Astrocyte (in vitro differentiated cells and primary cell): Measurements from ENCODE around the gene MACC1. TPM values are rescaled to one million over a fixed set of nuclear protein-coding genes. Genes with fewer than 3 reads are reported as not detected.

Source experiments
- DNase-seq: peaks from one replicate; pipeline ENCODE4 v3.0.0-alpha.2; 2010; ENCODE audit warnings: low read depth
- FAIRE-seq: peaks from 2 replicates; lab custom pipeline; 2011; peaks lifted over from hg19 to GRCh38; lab: Jason Lieb, UNC
- H2AFZ ChIP-seq: 2 replicates; pipeline ENCODE4 v1.6.0; 2012; ENCODE audit warnings: low read depth, low read length, inconsistent platforms
- H3K27ac ChIP-seq: 2 replicates; pipeline ENCODE4 v1.5.1; 2011; ENCODE audit warnings: low read depth, low read length, inconsistent platforms
- H3K27me3 ChIP-seq: 2 replicates; pipeline ENCODE4 v1.6.0; 2011; ENCODE audit warnings: low read length, inconsistent platforms; ENCODE audit not compliant: insufficient read depth
- H3K36me3 ChIP-seq: 2 replicates; pipeline ENCODE4 v1.5.1; 2011; ENCODE audit warnings: low read length, inconsistent platforms; ENCODE audit not compliant: insufficient read depth
- H3K4me1 ChIP-seq: 2 replicates; pipeline ENCODE4 v1.5.1; 2011; ENCODE audit warnings: low read length, inconsistent platforms; ENCODE audit not compliant: insufficient read depth
- H3K4me2 ChIP-seq: 2 replicates; pipeline ENCODE4 v1.6.0; 2012; ENCODE audit warnings: low read length, inconsistent platforms
- H3K4me3 ChIP-seq: 2 replicates; pipeline ENCODE4 v1.5.1; 2011; ENCODE audit warnings: low read depth, mild to moderate bottlenecking, low read length, inconsistent platforms; ENCODE audit not compliant: insufficient read depth
- H3K79me2 ChIP-seq: 2 replicates; pipeline ENCODE4 v1.6.0; 2012; ENCODE audit warnings: mild to moderate bottlenecking, low read length, inconsistent platforms; ENCODE audit not compliant: insufficient read depth
- H3K9ac ChIP-seq: 2 replicates; pipeline ENCODE4 v1.6.0; 2012; ENCODE audit warnings: mild to moderate bottlenecking, low read length, inconsistent platforms
- H3K9me3 ChIP-seq: 2 replicates; pipeline ENCODE4 v1.5.1; 2012; ENCODE audit warnings: low read depth, mild to moderate bottlenecking, low read length, inconsistent platforms; ENCODE audit not compliant: insufficient read depth
- H4K20me1 ChIP-seq: 2 replicates; pipeline ENCODE4 v1.6.0; 2012; ENCODE audit warnings: low read length, inconsistent platforms; ENCODE audit not compliant: insufficient read depth
- H3K27ac Mint-ChIP-seq: one replicate; pipeline ENCODE4 v1.8.0; 2021; ENCODE audit warnings: mild to moderate bottlenecking, mixed read lengths; ENCODE audit not compliant: unreplicated experiment
- H3K27me3 Mint-ChIP-seq: one replicate; pipeline ENCODE4 v1.8.0; 2021; ENCODE audit warnings: low read depth, mixed read lengths; ENCODE audit not compliant: unreplicated experiment
- H3K36me3 Mint-ChIP-seq: one replicate; pipeline ENCODE4 v1.8.0; 2021; ENCODE audit warnings: low read depth, mixed read lengths; ENCODE audit not compliant: unreplicated experiment
- H3K4me1 Mint-ChIP-seq: one replicate; pipeline ENCODE4 v1.8.0; 2021; ENCODE audit warnings: low read depth, mixed read lengths; ENCODE audit not compliant: unreplicated experiment
- H3K4me3 Mint-ChIP-seq: one replicate; pipeline ENCODE4 v1.8.0; 2021; ENCODE audit warnings: mild to moderate bottlenecking, moderate library complexity, mixed read lengths; ENCODE audit not compliant: unreplicated experiment
- H3K9me3 Mint-ChIP-seq: one replicate; pipeline ENCODE4 v1.8.0; 2021; ENCODE audit warnings: mild to moderate bottlenecking, mixed read lengths; ENCODE audit not compliant: unreplicated experiment
- CTCF ChIP-seq: IDR thresholded peaks from 2 replicates; pipeline ENCODE4 v1.5.1; 2011; ENCODE audit warnings: low read depth, mild to moderate bottlenecking, inconsistent platforms, low read length, moderate library complexity; ENCODE audit not compliant: insufficient read depth
- EZH2 ChIP-seq: IDR thresholded peaks from 2 replicates; pipeline ENCODE4 v1.6.1; 2012; ENCODE audit warnings: mild to moderate bottlenecking, low read length, inconsistent platforms; ENCODE audit not compliant: insufficient read depth
- total RNA-seq: library from RNA; stranded (reverse); gene quantifications from 2 replicates; pipeline ENCODE4 v1.2.1, GENCODE V29; 2021

MACC1 gene
- total RNA-seq, 1 donor from 2014 or later, result 2.0 TPM

- H3K4me1 ChIP-seq, result peaks cover 5% of the 10 kb centered on the region
- no peak overlapping the region for H3K4me2 ChIP-seq
- no peaks in the 10 kb centered on the region for H4K20me1 ChIP-seq
- no peaks in the 10 kb centered on the region for H3K9me3 ChIP-seq
- Mint-ChIP-seq H3K4me3 (no peak overlapping the region), H3K36me3 (no peaks in the 10 kb centered on the region), H3K9me3 (no peaks in the 10 kb centered on the region), H3K27ac (no peak overlapping the region), H3K4me1 (no peaks in the 10 kb centered on the region), H3K27me3 (no peaks in the 10 kb centered on the region)
- DNase-seq, result no peak
- H3K9ac ChIP-seq, result peak overlapping the region; percentile 42
- no peak overlapping the region for H3K4me3 ChIP-seq
- H3K27ac ChIP-seq, result peak overlapping the region; percentile 61
- no peak for FAIRE-seq
- TF ChIP-seq CTCF, result no peak
- no peak for TF ChIP-seq EZH2
- H2AFZ ChIP-seq, result peak overlapping the region; percentile 13
- no peaks in the 10 kb centered on the region for H3K36me3 ChIP-seq
- no peaks in the 10 kb centered on the region for H3K27me3 ChIP-seq
- no peaks in the 10 kb centered on the region for H3K79me2 ChIP-seq
Measured at GRCh38 chr7:20193873-20194272, 23.3 kb downstream of the MACC1 start.

DNA sequence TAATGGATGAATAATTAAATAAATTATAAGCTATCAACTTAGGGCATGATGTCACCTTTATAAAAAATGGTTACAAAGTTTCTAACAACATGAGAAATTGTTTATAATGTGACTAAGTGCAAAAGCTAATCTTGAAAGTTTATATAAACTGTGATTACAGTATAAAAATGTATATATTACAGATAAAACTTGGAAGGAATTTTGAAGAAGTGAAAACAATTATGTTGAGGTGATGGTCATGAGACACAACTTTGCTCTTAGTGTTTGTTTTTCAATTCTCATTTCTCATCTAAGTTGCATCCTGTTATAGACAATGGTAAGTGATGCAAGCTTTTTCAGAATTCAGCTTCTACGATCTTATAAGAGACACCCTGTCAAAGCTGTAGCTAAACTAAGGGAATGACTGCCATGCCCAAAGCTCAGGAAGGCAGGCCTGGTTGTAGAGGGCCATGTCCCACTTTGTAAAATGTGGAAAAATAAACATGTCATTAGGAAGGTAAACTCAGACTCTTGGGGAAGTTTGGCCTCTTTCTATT lies 23.9 kb downstream of the MACC1 start:
- Mint-ChIP-seq H3K4me3 (no peak overlapping the region), H3K36me3 (no peaks in the 10 kb centered on the region), H3K27ac (no peak overlapping the region), H3K4me1 (no peaks in the 10 kb centered on the region), H3K9me3 (no peaks in the 10 kb centered on the region), H3K27me3 (no peaks in the 10 kb centered on the region)
- H3K9ac ChIP-seq, result peak overlapping the region; percentile 42
- H3K36me3 ChIP-seq, result no peaks in the 10 kb centered on the region
- H3K9me3 ChIP-seq, result no peaks in the 10 kb centered on the region
- H3K27me3 ChIP-seq, result no peaks in the 10 kb centered on the region
- DNase-seq, result peak; percentile 56
- H3K4me1 ChIP-seq, result peaks cover 4% of the 10 kb centered on the region
- peak overlapping the region; percentile 13 for H2AFZ ChIP-seq
- no peak overlapping the region for H3K4me3 ChIP-seq
- no peaks in the 10 kb centered on the region for H3K79me2 ChIP-seq
- H4K20me1 ChIP-seq, result no peaks in the 10 kb centered on the region
- FAIRE-seq, result no peak
- H3K27ac ChIP-seq, result peak overlapping the region; percentile 61
- TF ChIP-seq CTCF, result no peak
- H3K4me2 ChIP-seq, result no peak overlapping the region

- Histone ChIP-seq H3K27ac (no peak overlapping the region), H3K4me3 (no peak overlapping the region), H3K4me2 (no peak overlapping the region), H3K36me3 (no peaks in the 10 kb centered on the region), H3K4me1 (peaks cover 3% of the 10 kb centered on the region), H3K79me2 (no peaks in the 10 kb centered on the region), H3K9me3 (no peaks in the 10 kb centered on the region), H2AFZ (no peak overlapping the region), H3K9ac (no peak overlapping the region), H3K27me3 (no peaks in the 10 kb centered on the region), H4K20me1 (no peaks in the 10 kb centered on the region)
- no peaks in the 10 kb centered on the region for H3K36me3 Mint-ChIP-seq
- H3K9me3 Mint-ChIP-seq, result peaks cover 2% of the 10 kb centered on the region
- no peak overlapping the region for H3K27ac Mint-ChIP-seq
- H3K27me3 Mint-ChIP-seq, result no peaks in the 10 kb centered on the region
- no peaks in the 10 kb centered on the region for H3K4me1 Mint-ChIP-seq
- FAIRE-seq (no peak), DNase-seq (no peak)
- H3K4me3 Mint-ChIP-seq, result no peak overlapping the region
- TF ChIP-seq EZH2 (no peak), CTCF (no peak)
Measured at GRCh38 chr7:20191391-20191869, 25.8 kb downstream of the MACC1 start.
